Mammary epithelial cell (primary cell): ENCODE results near the gene TACR1.

Experiments
- EZH2 ChIP-seq: IDR thresholded peaks from 2 replicates; pipeline ENCODE4 v1.6.1; 2012; ENCODE audit warnings: low read length, inconsistent platforms, borderline replicate concordance
- TF ChIP-seq, protein P1 (sequence below), 2 donors: IDR thresholded peaks in 1 of 2; conservative IDR thresholded peaks in 1 of 2; 2 replicates each; pipeline ENCODE4 v1.5.1; 2011 to 2012; ENCODE audit warnings: inconsistent platforms in 2 of 2, low read length in 2 of 2, mild to moderate bottlenecking in 2 of 2, control low read depth in 1 of 2, low read depth in 1 of 2; ENCODE audit not compliant: insufficient read depth in 1 of 2; ENCODE audit errors: extremely low read depth in 1 of 2

DNA sequence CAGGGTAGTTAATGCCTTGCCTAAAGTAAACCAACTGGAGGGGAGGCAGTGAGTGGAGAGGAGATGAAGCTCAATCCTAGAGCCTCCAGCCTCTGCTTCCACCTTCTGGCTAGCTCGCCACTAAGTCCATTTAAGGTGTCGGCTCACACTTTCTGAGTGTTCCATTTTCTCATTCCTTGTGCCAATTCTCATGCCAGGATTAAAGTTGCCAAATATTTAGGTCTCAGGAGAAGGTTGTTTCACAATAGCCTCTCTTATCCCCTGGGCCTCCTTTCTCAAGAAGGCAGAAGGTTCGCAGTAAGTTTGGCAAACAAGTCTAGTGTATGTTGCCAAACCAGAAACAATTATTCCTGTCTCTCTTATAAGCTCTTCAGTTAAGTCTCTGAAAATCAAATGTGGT is 57.2 kb downstream of the TACR1 start:
- TF ChIP-seq, protein P1, sequence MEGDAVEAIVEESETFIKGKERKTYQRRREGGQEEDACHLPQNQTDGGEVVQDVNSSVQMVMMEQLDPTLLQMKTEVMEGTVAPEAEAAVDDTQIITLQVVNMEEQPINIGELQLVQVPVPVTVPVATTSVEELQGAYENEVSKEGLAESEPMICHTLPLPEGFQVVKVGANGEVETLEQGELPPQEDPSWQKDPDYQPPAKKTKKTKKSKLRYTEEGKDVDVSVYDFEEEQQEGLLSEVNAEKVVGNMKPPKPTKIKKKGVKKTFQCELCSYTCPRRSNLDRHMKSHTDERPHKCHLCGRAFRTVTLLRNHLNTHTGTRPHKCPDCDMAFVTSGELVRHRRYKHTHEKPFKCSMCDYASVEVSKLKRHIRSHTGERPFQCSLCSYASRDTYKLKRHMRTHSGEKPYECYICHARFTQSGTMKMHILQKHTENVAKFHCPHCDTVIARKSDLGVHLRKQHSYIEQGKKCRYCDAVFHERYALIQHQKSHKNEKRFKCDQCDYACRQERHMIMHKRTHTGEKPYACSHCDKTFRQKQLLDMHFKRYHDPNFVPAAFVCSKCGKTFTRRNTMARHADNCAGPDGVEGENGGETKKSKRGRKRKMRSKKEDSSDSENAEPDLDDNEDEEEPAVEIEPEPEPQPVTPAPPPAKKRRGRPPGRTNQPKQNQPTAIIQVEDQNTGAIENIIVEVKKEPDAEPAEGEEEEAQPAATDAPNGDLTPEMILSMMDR (conservative IDR thresholded peaks at IDR 0.05 in 1 of 2, IDR thresholded peaks at IDR 0.05 in 1 of 2; ENCODE audit: extremely low read depth in 1 of 2, insufficient read depth in 1 of 2, low read depth in 1 of 2, low read length in 2 of 2) = no peak
- TF ChIP-seq EZH2 = no peak
